Kidney epithelial cell (primary cell): ENCODE measurements around the gene SMC2. TPM values are rescaled to one million over a fixed set of nuclear protein-coding genes. Genes with fewer than 3 reads are reported as not detected.

Source experiments
- DNase-seq: peaks from one replicate; pipeline ENCODE4 v3.0.0-alpha.2; 2010; ENCODE audit warnings: low read depth
- H3K27me3 ChIP-seq: 2 replicates; pipeline ENCODE4 v1.6.0; 2011; ENCODE audit warnings: low read length; ENCODE audit not compliant: control insufficient read depth, insufficient read depth
- H3K36me3 ChIP-seq: 2 replicates; pipeline ENCODE4 v1.5.1; 2011; ENCODE audit warnings: low read length; ENCODE audit not compliant: control insufficient read depth, insufficient read depth
- H3K4me3 ChIP-seq: 2 replicates; pipeline ENCODE4 v1.5.1; 2011; ENCODE audit warnings: low read depth, mild to moderate bottlenecking, control low read depth, low read length
- CTCF ChIP-seq: IDR thresholded peaks from 2 replicates; pipeline ENCODE4 v1.5.1; 2011; ENCODE audit warnings: mild to moderate bottlenecking, moderate library complexity, low read length, control low read depth, inconsistent platforms; ENCODE audit not compliant: insufficient read depth, poor library complexity, severe bottlenecking
- total RNA-seq: library from RNA; depleted of rRNA; stranded (reverse); fragments of >200 nt; gene quantifications from 2 replicates; pipeline ENCODE4 v1.2.3, GENCODE V29; 2015

Gene SMC2
- total RNA-seq, 1 donor from 2014 or later, result 12.2 TPM

GRCh38 chr9:104085525-104085924 lies 8.6 kb upstream of the SMC2 start:
- TF ChIP-seq CTCF, result no peak
- Histone ChIP-seq H3K36me3 (no peaks in the 10 kb centered on the region), H3K27me3 (no peaks in the 10 kb centered on the region), H3K4me3 (no peak overlapping the region)
- no peak for DNase-seq

GRCh38 chr9:104087894-104088293 lies 6.2 kb upstream of the SMC2 start:
- Histone ChIP-seq H3K27me3 (no peaks in the 10 kb centered on the region), H3K36me3 (no peaks in the 10 kb centered on the region), H3K4me3 (no peak overlapping the region)
- no peak for DNase-seq
- TF ChIP-seq CTCF, result no peak

GRCh38 chr9:104088416-104088815 lies 5.7 kb upstream of the SMC2 start:
- DNase-seq, result no peak
- TF ChIP-seq CTCF, result no peak

GRCh38 chr9:104090578-104090977 lies 3.5 kb upstream of the SMC2 start:
- Histone ChIP-seq H3K36me3 (no peaks in the 10 kb centered on the region), H3K27me3 (no peaks in the 10 kb centered on the region), H3K4me3 (no peak overlapping the region)
- no peak for DNase-seq
- TF ChIP-seq CTCF, result no peak

More at GRCh38 chr9:104088416-104088815, 5.7 kb upstream of the SMC2 start:
- no peak overlapping the region for H3K4me3 ChIP-seq
- no peaks in the 10 kb centered on the region for H3K36me3 ChIP-seq
- H3K27me3 ChIP-seq, result no peaks in the 10 kb centered on the region

- DNase-seq, result no peak
- Histone ChIP-seq H3K4me3 (no peak overlapping the region), H3K36me3 (no peaks in the 10 kb centered on the region), H3K27me3 (no peaks in the 10 kb centered on the region)
- no peak for TF ChIP-seq CTCF
These were observed 3.0 kb upstream of the SMC2 start for GRCh38 chr9:104091116-104091515.

- no peak for TF ChIP-seq CTCF
- H3K27me3 ChIP-seq, result no peaks in the 10 kb centered on the region
- H3K4me3 ChIP-seq, result no peak overlapping the region
- no peak for DNase-seq
- no peaks in the 10 kb centered on the region for H3K36me3 ChIP-seq
These were observed 2.4 kb upstream of the SMC2 start for GRCh38 chr9:104091708-104092107.
